Measurements from ENCODE around the gene TNFRSF13B. TPM values are rescaled to one million over a fixed set of nuclear protein-coding genes. Genes with fewer than 3 reads are reported as not detected.
"Not testable (repeated sequence)": the region's sequence is repeated elsewhere in the genome, so short reads cannot be mapped to it uniquely, and the experiment has no call there.

Gene TNFRSF13B
- total RNA-seq, 1 donor from 2014 or later: not detected

- DNase-seq (ENCODE audit: low read depth in 2 of 2): not testable (repeated sequence)
Measured at GRCh38 chr17:16961022-16961421, 10.9 kb downstream of the TNFRSF13B start.

- DNase-seq (ENCODE audit: low read depth in 2 of 2): not testable (repeated sequence)
Measured at GRCh38 chr17:16955011-16955410, 16.9 kb downstream of the TNFRSF13B start.

GRCh38 chr17:16954521-16954920, 17.4 kb downstream of the TNFRSF13B start:
- DNase-seq (ENCODE audit: low read depth in 2 of 2): peak in 1 of 2 donors; percentile 34

- DNase-seq (ENCODE audit: low read depth in 2 of 2): no peak
Measured at GRCh38 chr17:16953841-16954240, 18.1 kb downstream of the TNFRSF13B start.

GRCh38 chr17:16953347-16953746, 18.6 kb downstream of the TNFRSF13B start:
- no peak for DNase-seq (ENCODE audit: low read depth in 2 of 2)

GRCh38 chr17:16952401-16952800, 19.5 kb downstream of the TNFRSF13B start:
- no peak for DNase-seq (ENCODE audit: low read depth in 2 of 2)

- DNase-seq (ENCODE audit: low read depth in 2 of 2): no peak
Measured at GRCh38 chr17:16950488-16950887, 21.4 kb downstream of the TNFRSF13B start.

GRCh38 chr17:16948587-16949376, 23.1 kb downstream of the TNFRSF13B start:
- DNase-seq (ENCODE audit: low read depth in 2 of 2): no peak

GRCh38 chr17:16947470-16947869, 24.4 kb downstream of the TNFRSF13B start:
- DNase-seq (ENCODE audit: low read depth in 2 of 2): no peak

GRCh38 chr17:16945663-16946218, 26.2 kb downstream of the TNFRSF13B start:
- DNase-seq (ENCODE audit: low read depth in 2 of 2): peak in 1 of 2 donors; percentile 48

- DNase-seq (ENCODE audit: low read depth in 2 of 2): no peak
Measured at GRCh38 chr17:16945136-16945482, 26.8 kb downstream of the TNFRSF13B start.

GRCh38 chr17:16944334-16945135, 27.4 kb downstream of the TNFRSF13B start:
- no peak for DNase-seq (ENCODE audit: low read depth in 2 of 2)

- no peak for DNase-seq (ENCODE audit: low read depth in 2 of 2)
Measured at GRCh38 chr17:16943541-16944333, 28.2 kb downstream of the TNFRSF13B start.

- no peak for DNase-seq (ENCODE audit: low read depth in 2 of 2)
Measured at GRCh38 chr17:16943032-16943352, 28.9 kb downstream of the TNFRSF13B start.

GRCh38 chr17:16942141-16943031, 29.5 kb downstream of the TNFRSF13B start:
- DNase-seq (ENCODE audit: low read depth in 2 of 2): no peak

GRCh38 chr17:16941072-16942036, 30.6 kb downstream of the TNFRSF13B start:
- no peak for DNase-seq (ENCODE audit: low read depth in 2 of 2)

- DNase-seq (ENCODE audit: low read depth in 2 of 2): no peak
Measured at GRCh38 chr17:16940116-16940881, 31.6 kb downstream of the TNFRSF13B start.

- DNase-seq (ENCODE audit: low read depth in 2 of 2): no peak
Measured at GRCh38 chr17:16939606-16940115, 32.3 kb downstream of the TNFRSF13B start.

- DNase-seq (ENCODE audit: low read depth in 2 of 2): no peak
Measured at GRCh38 chr17:16939208-16939576, 32.7 kb downstream of the TNFRSF13B start.

Measured in lung microvascular endothelial cell (primary cell).